ENCODE measurements around the gene MS4A18. TPM values are rescaled to one million over a fixed set of nuclear protein-coding genes. Genes with fewer than 3 reads are reported as not detected.

Gene MS4A18
- polyA plus RNA-seq, 1 experiment: not detected

DNA sequence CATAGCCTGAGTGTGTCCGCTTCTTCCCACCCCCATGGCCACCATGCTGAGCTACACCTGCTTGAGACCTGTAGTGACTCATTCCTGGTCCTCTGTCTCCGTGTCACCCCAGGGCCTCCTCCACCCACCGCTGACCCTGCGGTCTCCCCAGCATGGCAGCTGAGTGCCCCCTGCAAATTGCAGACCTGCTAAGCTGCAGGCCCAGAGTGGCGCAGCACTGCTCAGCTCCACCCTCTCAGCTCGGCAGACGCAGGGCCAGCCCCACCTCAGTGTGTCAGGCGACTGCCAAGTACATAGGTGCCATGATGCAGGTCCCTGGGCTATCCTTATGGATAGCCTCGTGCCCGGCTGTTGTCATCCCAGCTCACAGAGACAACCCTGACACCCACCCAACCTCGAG, 45.3 kb downstream of the MS4A18 start:
- ChIA-PET CTCF (interaction anchor here (1.6 kb wide), 1 partner anchor 106 kb away, joined by 4 read pairs; no protein-coding TSS in a partner anchor), POLR2A (no interaction called here)

DNA sequence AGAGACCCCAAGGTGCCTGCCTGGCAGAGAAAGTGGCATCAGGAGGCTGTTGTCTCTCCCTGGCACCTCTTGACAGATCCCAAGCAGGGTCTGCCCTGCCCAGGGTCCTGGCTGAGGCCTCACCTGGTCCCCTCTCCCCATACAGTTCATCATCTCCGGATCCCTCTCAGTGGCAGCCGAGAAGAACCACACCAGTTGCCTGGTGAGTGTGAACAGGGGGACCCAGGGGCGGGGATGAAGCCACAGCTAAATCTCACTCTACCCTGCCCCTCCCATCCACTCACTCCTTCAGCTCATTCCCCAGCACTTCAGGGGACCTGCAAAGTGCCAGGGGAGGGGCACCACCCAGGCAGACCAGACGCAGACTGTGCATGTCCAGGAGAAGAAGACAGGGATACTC, 46.6 kb downstream of the MS4A18 start:
- no peak for DNase-seq (ENCODE audit: low read depth)
- no peaks in the 10 kb centered on the region for H3K27me3 ChIP-seq (ENCODE audit: control insufficient read depth, insufficient read depth, low read length)
- no peak overlapping the region for H3K4me3 ChIP-seq (ENCODE audit: low read depth, low read length)
- ChIA-PET CTCF (interaction anchor here (1.5 to 6.8 kb wide), 3 partner anchors 8 to 128 kb away, joined by 4 to 36 read pairs (median 4); no protein-coding TSS in a partner anchor), POLR2A (no interaction called here)
- H3K36me3 ChIP-seq (ENCODE audit: control insufficient read depth, insufficient read depth, low read length): no peaks in the 10 kb centered on the region
- TF ChIP-seq, protein P1, sequence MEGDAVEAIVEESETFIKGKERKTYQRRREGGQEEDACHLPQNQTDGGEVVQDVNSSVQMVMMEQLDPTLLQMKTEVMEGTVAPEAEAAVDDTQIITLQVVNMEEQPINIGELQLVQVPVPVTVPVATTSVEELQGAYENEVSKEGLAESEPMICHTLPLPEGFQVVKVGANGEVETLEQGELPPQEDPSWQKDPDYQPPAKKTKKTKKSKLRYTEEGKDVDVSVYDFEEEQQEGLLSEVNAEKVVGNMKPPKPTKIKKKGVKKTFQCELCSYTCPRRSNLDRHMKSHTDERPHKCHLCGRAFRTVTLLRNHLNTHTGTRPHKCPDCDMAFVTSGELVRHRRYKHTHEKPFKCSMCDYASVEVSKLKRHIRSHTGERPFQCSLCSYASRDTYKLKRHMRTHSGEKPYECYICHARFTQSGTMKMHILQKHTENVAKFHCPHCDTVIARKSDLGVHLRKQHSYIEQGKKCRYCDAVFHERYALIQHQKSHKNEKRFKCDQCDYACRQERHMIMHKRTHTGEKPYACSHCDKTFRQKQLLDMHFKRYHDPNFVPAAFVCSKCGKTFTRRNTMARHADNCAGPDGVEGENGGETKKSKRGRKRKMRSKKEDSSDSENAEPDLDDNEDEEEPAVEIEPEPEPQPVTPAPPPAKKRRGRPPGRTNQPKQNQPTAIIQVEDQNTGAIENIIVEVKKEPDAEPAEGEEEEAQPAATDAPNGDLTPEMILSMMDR (IDR thresholded peaks at IDR 0.05; ENCODE audit: insufficient read depth, low read depth, low read length): no peak

More for the DNA sequence above, 45.3 kb downstream of the MS4A18 start:
- TF ChIP-seq, protein P1 (IDR thresholded peaks at IDR 0.05; ENCODE audit: insufficient read depth, low read depth, low read length): no peak
- no peak overlapping the region for H3K4me3 ChIP-seq (ENCODE audit: low read depth, low read length)
- no peaks in the 10 kb centered on the region for H3K36me3 ChIP-seq (ENCODE audit: control insufficient read depth, insufficient read depth, low read length)
- no peak for DNase-seq (ENCODE audit: low read depth)
- no peaks in the 10 kb centered on the region for H3K27me3 ChIP-seq (ENCODE audit: control insufficient read depth, insufficient read depth, low read length)

DNA sequence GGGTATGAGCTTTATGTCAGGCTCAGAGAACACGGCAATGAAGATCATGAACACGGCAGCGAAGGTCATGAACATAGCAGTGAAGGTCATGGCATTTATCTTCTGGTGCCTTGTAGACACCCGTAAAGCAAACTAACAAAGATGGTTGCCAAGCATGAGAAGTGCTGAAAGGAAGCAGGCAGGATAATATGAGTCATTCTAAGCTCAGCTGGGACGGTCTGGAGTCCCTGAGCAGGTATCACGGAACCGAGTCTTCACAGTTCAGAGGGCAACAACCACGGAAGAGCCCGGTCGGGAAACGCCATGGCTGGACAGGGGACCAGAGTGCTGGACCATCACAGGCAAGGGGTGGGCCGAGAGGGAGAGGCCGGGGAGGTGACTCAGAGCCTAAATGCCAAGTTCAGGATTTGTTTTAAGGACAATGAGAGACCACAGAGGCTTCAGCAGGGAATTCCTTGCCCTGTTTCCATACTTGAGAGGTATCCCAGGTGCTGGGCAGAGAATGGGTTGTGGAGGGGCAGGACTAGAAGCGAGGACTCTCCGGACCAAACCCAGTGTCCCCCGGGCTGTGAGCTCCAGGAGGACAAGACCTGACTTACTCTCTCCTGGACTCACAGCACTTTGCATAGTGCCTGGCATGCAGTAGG, 47.5 kb downstream of the MS4A18 start:
- H3K27me3 ChIP-seq (ENCODE audit: control insufficient read depth, insufficient read depth, low read length): no peaks in the 10 kb centered on the region
- no peak for DNase-seq (ENCODE audit: low read depth)
- TF ChIP-seq, protein P1 (IDR thresholded peaks at IDR 0.05; ENCODE audit: insufficient read depth, low read depth, low read length): no peak
- ChIA-PET CTCF (interaction anchor here (1.2 to 6.8 kb wide), 4 partner anchors 9 to 127 kb away, joined by 4 to 36 read pairs (median 4); no protein-coding TSS in a partner anchor), POLR2A (no interaction called here)
- no peaks in the 10 kb centered on the region for H3K36me3 ChIP-seq (ENCODE audit: control insufficient read depth, insufficient read depth, low read length)
- no peak overlapping the region for H3K4me3 ChIP-seq (ENCODE audit: low read depth, low read length)

DNA sequence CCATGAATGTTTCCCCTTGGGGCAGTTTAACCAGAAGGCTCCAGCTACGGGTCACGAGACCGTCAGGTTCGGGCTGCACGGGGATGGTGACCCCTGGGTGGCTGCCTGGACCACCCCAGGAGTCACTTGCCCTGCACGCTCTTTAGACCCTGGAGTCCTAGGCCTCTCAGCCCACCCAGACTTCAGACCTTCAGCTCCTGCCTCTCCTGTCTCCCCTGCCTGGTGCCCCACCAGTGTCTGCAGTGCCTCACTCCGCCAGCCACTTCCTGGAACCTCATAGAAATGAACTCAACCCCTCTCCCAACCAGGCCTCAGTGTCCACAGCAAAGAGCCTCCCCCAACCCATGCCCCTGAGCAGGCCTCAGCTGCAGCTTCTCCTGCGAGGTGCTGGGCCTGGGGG, 48.1 kb downstream of the MS4A18 start:
- no peaks in the 10 kb centered on the region for H3K27me3 ChIP-seq (ENCODE audit: control insufficient read depth, insufficient read depth, low read length)
- H3K4me3 ChIP-seq (ENCODE audit: low read depth, low read length): no peak overlapping the region
- CTCF ChIA-PET: interaction anchor here (1.2 to 6.8 kb wide), 3 partner anchors 10 to 115 kb away, joined by 4 to 36 read pairs (median 5); no protein-coding TSS in a partner anchor
- no peak for DNase-seq (ENCODE audit: low read depth)
- POLR2A ChIA-PET: no interaction called here
- H3K36me3 ChIP-seq (ENCODE audit: control insufficient read depth, insufficient read depth, low read length): no peaks in the 10 kb centered on the region
- TF ChIP-seq, protein P1 (IDR thresholded peaks at IDR 0.05; ENCODE audit: insufficient read depth, low read depth, low read length): no peak

DNA sequence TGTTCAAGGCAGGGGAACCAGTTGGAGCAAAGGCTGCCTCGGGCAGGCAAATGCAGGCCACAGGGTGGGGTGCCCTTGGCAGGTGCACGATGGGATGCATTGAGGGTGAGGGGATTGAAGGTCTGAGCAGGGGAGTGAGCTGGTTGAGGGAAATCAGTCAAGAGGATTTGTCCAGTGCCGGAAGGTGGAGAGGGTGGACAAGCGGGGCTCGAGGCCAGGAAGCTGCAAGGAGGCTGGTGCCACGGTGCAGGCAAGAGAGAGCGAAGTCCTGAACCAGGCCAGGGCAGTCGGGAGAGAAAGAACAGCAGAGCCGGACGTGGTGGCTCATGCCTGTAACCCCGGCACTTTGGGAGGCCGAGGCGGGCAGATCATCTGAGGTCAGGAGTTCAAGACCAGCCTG, 50.2 kb downstream of the MS4A18 start:
- ChIA-PET CTCF (interaction anchor here (0.8 to 6.8 kb wide), 22 partner anchors 8 to 413 kb away, joined by 3 to 39 read pairs (median 4); partner anchors contain the start of genes MS4A10 and MS4A15), POLR2A (no interaction called here)
- Histone ChIP-seq H3K36me3 (ENCODE audit: control insufficient read depth, insufficient read depth, low read length) (no peaks in the 10 kb centered on the region), H3K27me3 (ENCODE audit: control insufficient read depth, insufficient read depth, low read length) (no peaks in the 10 kb centered on the region), H3K4me3 (ENCODE audit: low read depth, low read length) (no peak overlapping the region)
- TF ChIP-seq, protein P1 (IDR thresholded peaks at IDR 0.05; ENCODE audit: insufficient read depth, low read depth, low read length): no peak
- no peak for DNase-seq (ENCODE audit: low read depth)
